ENCODE data around the gene TTC27.
"Not testable (repeated sequence)": the region's sequence is repeated elsewhere in the genome, so short reads cannot be mapped to it uniquely, and the experiment has no call there.

TTC27 gene

GRCh38 chr2:32718752-32719151 is 90.9 kb downstream of the TTC27 start:
- intact Hi-C loops (cut with DNase I) = no loop called here

GRCh38 chr2:32719430-32719829 is 91.6 kb downstream of the TTC27 start:
- DNase-seq = no peak
- intact Hi-C loops (cut with DNase I) = no loop called here

More at GRCh38 chr2:32718752-32719151, 90.9 kb downstream of the TTC27 start:
- no peak for DNase-seq

- DNase-seq = no peak
- intact Hi-C loops (cut with DNase I) = no loop called here
These were observed 92.3 kb downstream of the TTC27 start for GRCh38 chr2:32719933-32720716.

- intact Hi-C loops (cut with DNase I) = no loop called here
- no peak for DNase-seq
These were observed 92.9 kb downstream of the TTC27 start for GRCh38 chr2:32720771-32721170.

- intact Hi-C loops (cut with DNase I) = no loop called here
These were observed 93.5 kb downstream of the TTC27 start for GRCh38 chr2:32721376-32721775.

GRCh38 chr2:32723467-32724079 is 95.7 kb downstream of the TTC27 start:
- intact Hi-C loops (cut with DNase I) = no loop called here
- no peak for DNase-seq

More at GRCh38 chr2:32721376-32721775, 93.5 kb downstream of the TTC27 start:
- DNase-seq = no peak

- DNase-seq; intact Hi-C loops (cut with DNase I): not testable (repeated sequence)
These were observed 98.8 kb downstream of the TTC27 start for GRCh38 chr2:32726678-32727077.

GRCh38 chr2:32727157-32727556 is 99.3 kb downstream of the TTC27 start:
- DNase-seq = no peak
- intact Hi-C loops (cut with DNase I) = no loop called here

- DNase-seq; intact Hi-C loops (cut with DNase I): not testable (repeated sequence)
These were observed 103.1 kb downstream of the TTC27 start for GRCh38 chr2:32730958-32731357.

GRCh38 chr2:32732120-32732519 is 104.3 kb downstream of the TTC27 start:
- intact Hi-C loops (cut with DNase I) = no loop called here
- no peak for DNase-seq

GRCh38 chr2:32732912-32733472 is 105.1 kb downstream of the TTC27 start:
- no peak for DNase-seq
- intact Hi-C loops (cut with DNase I) = no loop called here

GRCh38 chr2:32735348-32735747 is 107.5 kb downstream of the TTC27 start:
- DNase-seq = no peak
- intact Hi-C loops (cut with DNase I) = no loop called here

GRCh38 chr2:32738939-32739338 is 111.1 kb downstream of the TTC27 start:
- intact Hi-C loops (cut with DNase I) = no loop called here
- DNase-seq = no peak

GRCh38 chr2:32739664-32740063 is 111.8 kb downstream of the TTC27 start:
- intact Hi-C loops (cut with DNase I) = no loop called here
- DNase-seq = no peak

- no peak for DNase-seq
- intact Hi-C loops (cut with DNase I) = no loop called here
These were observed 113.7 kb downstream of the TTC27 start for GRCh38 chr2:32741575-32741974.

GRCh38 chr2:32742376-32742775 is 114.5 kb downstream of the TTC27 start:
- intact Hi-C loops (cut with DNase I) = no loop called here
- no peak for DNase-seq

GRCh38 chr2:32743480-32744236 is 115.8 kb downstream of the TTC27 start:
- DNase-seq = no peak
- intact Hi-C loops (cut with DNase I) = no loop called here

- no peak for DNase-seq
- intact Hi-C loops (cut with DNase I) = no loop called here
These were observed 117.3 kb downstream of the TTC27 start for GRCh38 chr2:32745191-32745590.

- DNase-seq = no peak
- intact Hi-C loops (cut with DNase I) = no loop called here
These were observed 117.8 kb downstream of the TTC27 start for GRCh38 chr2:32745675-32746074.

GRCh38 chr2:32746669-32747068 is 118.8 kb downstream of the TTC27 start:
- intact Hi-C loops (cut with DNase I) = no loop called here
- DNase-seq = no peak

- DNase-seq = no peak
- intact Hi-C loops (cut with DNase I) = no loop called here
These were observed 120.3 kb downstream of the TTC27 start for GRCh38 chr2:32748158-32748557.
